ENCODE measurements around the gene RBBP8NL. TPM values are rescaled to one million over a fixed set of nuclear protein-coding genes. Genes with fewer than 3 reads are reported as not detected.

Gene RBBP8NL
- total and polyA plus RNA-seq, 2 of the 8 experiments (the other 6 are each of a cell fraction or from before 2014, with no cell fraction given): 0.43 to 0.48 TPM

- Histone ChIP-seq H3K27ac (ENCODE audit: low read depth, low read length) (peak overlapping the region; percentile 50; the same call in 1 of the 2 replicates), H3K4ac (replicated peaks; ENCODE audit: insufficient read length, low read depth, low read length) (peak overlapping the region; percentile 80), H2BK15ac (ENCODE audit: low read length) (0 out of 2 replicates have a peak overlapping the region, but pooled peaks have one; percentile 81), H3K79me2 (ENCODE audit: control insufficient read depth in 1 of 2, insufficient read depth in 2 of 2, low read length in 2 of 2) (peaks cover 11 to 41% of the 10 kb centered on the region in 2 experiments; a peak in 3 of 4 replicates), H3K56ac (replicated peaks; ENCODE audit: insufficient read length, low read depth, low read length) (peak overlapping the region; percentile 87), H2AK5ac (ENCODE audit: low read depth, low read length) (peak overlapping the region; percentile 58; the same call in 1 of the 2 replicates), H4K8ac (ENCODE audit: extremely low read depth, insufficient read depth, low read length) (peak overlapping the region; percentile 58; the same call in 1 of the 2 replicates), H4K91ac (replicated peaks; ENCODE audit: insufficient read length, low read length) (peak overlapping the region; percentile 79), H3K4me1 (replicated peaks in 1 of 4; ENCODE audit: control insufficient read depth in 3 of 4, insufficient read depth in 4 of 4, low read length in 3 of 4) (peaks cover 16 to 76% (median 68%) of the 10 kb centered on the region in 4 experiments), H3K79me1 (ENCODE audit: low read depth, low read length) (peaks cover 10% of the 10 kb centered on the region), H3K14ac (ENCODE audit: insufficient read length) (no peak overlapping the region), H2BK5ac (ENCODE audit: low read depth, low read length) (peak overlapping the region; percentile 99), H3K27me3 (replicated peaks in 1 of 4; ENCODE audit: control insufficient read depth in 3 of 4, extremely low read depth in 1 of 4, insufficient read depth in 3 of 4, low read length in 3 of 4) (no peaks in the 10 kb centered on the region), H3K18ac (ENCODE audit: extremely low read depth, low read length) (peak overlapping the region; percentile 93), H3K36me3 (ENCODE audit: control insufficient read depth in 2 of 4, insufficient read depth in 4 of 4, low read length in 3 of 4) (peaks cover 0 to 4% (median 2%) of the 10 kb centered on the region in 4 experiments; a peak in 3 of 8 replicates), H3K9ac (replicated peaks in 1 of 4; ENCODE audit: extremely low read depth in 1 of 4, low read depth in 3 of 4, low read length in 3 of 4) (peak overlapping the region; percentile 25 to 83 (median 64)), H3K9me3 (ENCODE audit: insufficient read depth in 2 of 2, low read depth in 1 of 2, low read length in 1 of 2) (no peaks in the 10 kb centered on the region), H2BK20ac (ENCODE audit: low read length) (no peak overlapping the region), H3K23ac (ENCODE audit: insufficient read length) (no peak overlapping the region), H3K23me2 (ENCODE audit: low read depth, low read length) (peaks cover 14% of the 10 kb centered on the region), H2BK12ac (ENCODE audit: low read depth, low read length) (peak overlapping the region; percentile 68; the same call in 1 of the 2 replicates), H3K4me3 (ENCODE audit: extremely low read depth in 1 of 4, insufficient read depth in 2 of 4, low read depth in 3 of 4, low read length in 4 of 4) (peak overlapping the region; percentile 76 to 94 (median 77)), H2BK120ac (replicated peaks; ENCODE audit: low read depth, low read length) (no peak overlapping the region), H2AFZ (ENCODE audit: low read length) (no peak overlapping the region), H4K5ac (ENCODE audit: insufficient read length, low read depth, low read length) (peak overlapping the region; percentile 63), H3K4me2 (ENCODE audit: insufficient read depth in 1 of 2, low read depth in 2 of 2, low read length in 2 of 2) (peak overlapping the region; percentile 84), H4K20me1 (replicated peaks in 1 of 2; ENCODE audit: control insufficient read depth in 1 of 2, insufficient read depth in 2 of 2, low read length in 2 of 2) (peaks cover 7 to 10% of the 10 kb centered on the region in 2 experiments)
- 1% methylated on average over 30 of the region's 72 CpGs; no CpG with 5 or more reads in 1 of the 2 experiments for WGBS, 2 experiments (ENCODE audit: extremely low coverage in 1 of 2, insufficient coverage in 1 of 2, insufficient read length in 1 of 2, insufficient replicate concordance in 2 of 2, low coverage in 1 of 2, low lambda C conversion rate in 2 of 2, missing lambda C conversion rate in 1 of 2)
- peak; percentile 58 to 85 for DNase-seq (ENCODE audit: low read depth in 1 of 2, low spot score in 2 of 2)
- ChIA-PET CTCF (ENCODE audit: partially characterized antibody) (interaction anchor here (0.6 to 10.9 kb wide), 5 partner anchors 10 to 436 kb away, joined by 3 to 212 read pairs (median 3); partner anchors contain the start of gene RPS21), POLR2A (ENCODE audit: partially characterized antibody) (interaction anchor here (0.9 to 12.6 kb wide), 10 partner anchors 12 to 62 kb away, joined by 3 to 213 read pairs (median 14); partner anchors contain the start of genes ADRM1 and RPS21)
- FAIRE-seq: no peak
- peak; percentile 35; the same call in 1 of the 2 replicates for TF ChIP-seq MAX (IDR thresholded peaks at IDR 0.05)
- TF ChIP-seq PHF8 (conservative IDR thresholded peaks at IDR 0.05; ENCODE audit: low read depth, low read length): 0 out of 2 replicates have a peak, but pooled peaks have one; percentile 54
- TF ChIP-seq RNF2 (IDR thresholded peaks at IDR 0.05; ENCODE audit: borderline replicate concordance, low read depth, low read length, missing control alignments, poor library complexity, severe bottlenecking): no peak
- TF ChIP-seq CTCF (IDR thresholded peaks at IDR 0.05; ENCODE audit: control extremely low read depth in 1 of 3, insufficient read depth in 1 of 3, low read depth in 1 of 3, low read length in 3 of 3): no peak
Measured at GRCh38 chr20:62366370-62367135, 60.8 kb downstream of the RBBP8NL start.

Data from H1 (cell line).